ENCODE measurements around the gene CHRNB2.

Gene CHRNB2

GRCh38 chr1:154605534-154605933 lies 38.0 kb downstream of the CHRNB2 start:
- DNase-seq (ENCODE audit: extremely low read depth, insufficient read length), result no peak
- H3K27me3 ChIP-seq (replicated peaks; ENCODE audit: control insufficient read depth, insufficient read depth, low read length), result no peaks in the 10 kb centered on the region
- no peak for TF ChIP-seq CTCF (IDR thresholded peaks at IDR 0.05; ENCODE audit: insufficient read depth, low read length, poor library complexity, severe bottlenecking)
- H3K36me3 ChIP-seq (ENCODE audit: control insufficient read depth, insufficient read depth, low read length), result peaks cover 24% of the 10 kb centered on the region
- H3K4me3 ChIP-seq (replicated peaks; ENCODE audit: low read depth, low read length), result no peak overlapping the region

GRCh38 chr1:154607106-154607608 lies 39.6 kb downstream of the CHRNB2 start:
- no peak for TF ChIP-seq CTCF (IDR thresholded peaks at IDR 0.05; ENCODE audit: insufficient read depth, low read length, poor library complexity, severe bottlenecking)
- peak; percentile 53 for DNase-seq (ENCODE audit: extremely low read depth, insufficient read length)

GRCh38 chr1:154607609-154608396 lies 40.2 kb downstream of the CHRNB2 start, which contains the start of gene ADAR:
TSS of gene ADAR (minus strand) at chr1:154608186. CDS start at chr1:154608006, 180 bp downstream.
- peak; percentile 88 for DNase-seq (ENCODE audit: extremely low read depth, insufficient read length)
- Histone ChIP-seq H3K36me3 (ENCODE audit: control insufficient read depth, insufficient read depth, low read length) (peaks cover 10% of the 10 kb centered on the region), H3K27me3 (replicated peaks; ENCODE audit: control insufficient read depth, insufficient read depth, low read length) (no peaks in the 10 kb centered on the region), H3K4me3 (replicated peaks; ENCODE audit: low read depth, low read length) (peak within 1 kb of the TSS; percentile 88)
- TF ChIP-seq CTCF (IDR thresholded peaks at IDR 0.05; ENCODE audit: insufficient read depth, low read length, poor library complexity, severe bottlenecking), result no peak

More at GRCh38 chr1:154607106-154607608, 39.6 kb downstream of the CHRNB2 start:
- Histone ChIP-seq H3K36me3 (ENCODE audit: control insufficient read depth, insufficient read depth, low read length) (peaks cover 14% of the 10 kb centered on the region), H3K4me3 (replicated peaks; ENCODE audit: low read depth, low read length) (peak overlapping the region; percentile 88), H3K27me3 (replicated peaks; ENCODE audit: control insufficient read depth, insufficient read depth, low read length) (no peaks in the 10 kb centered on the region)

DNA sequence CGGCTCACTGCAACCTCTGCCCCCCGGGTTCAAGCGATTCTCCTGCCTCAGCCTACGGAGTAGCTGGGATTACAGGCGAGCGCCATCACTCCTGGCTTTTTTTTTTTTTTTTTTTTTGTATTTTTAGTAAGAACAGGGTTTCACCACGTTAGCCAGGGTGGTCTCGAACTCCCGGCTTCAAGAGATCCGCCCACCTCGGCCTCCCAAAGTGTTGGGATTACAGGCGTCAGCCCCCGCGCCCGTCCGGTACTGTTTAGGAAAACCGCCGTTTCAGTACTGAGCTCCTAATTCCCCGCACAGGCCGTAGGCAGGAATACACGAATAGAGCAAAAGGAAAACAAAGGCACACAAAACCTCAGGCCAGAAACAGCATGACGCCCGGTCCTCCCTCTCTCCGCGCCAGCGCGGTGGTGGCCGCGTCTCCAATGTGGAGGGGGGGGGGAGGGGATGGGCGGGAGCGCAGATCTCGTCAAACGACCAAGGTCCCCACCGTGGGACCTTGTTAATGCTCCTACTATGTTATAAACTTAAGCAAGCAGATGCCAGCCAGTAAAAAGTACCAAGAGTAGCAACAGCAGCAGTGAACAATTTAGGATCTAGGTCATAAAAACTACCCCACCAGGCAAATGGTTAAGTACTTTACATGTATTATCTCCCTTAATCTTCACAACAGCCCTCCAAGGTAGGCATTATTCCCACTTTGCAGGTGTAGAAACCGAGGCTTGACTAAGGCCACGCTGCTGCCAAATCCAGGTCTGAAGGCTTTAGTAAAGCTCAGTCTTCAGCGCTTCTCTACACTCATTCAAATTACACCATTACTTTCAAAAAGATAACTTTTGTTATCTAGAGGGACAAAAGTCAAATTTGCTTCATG lies 41.1 kb downstream of the CHRNB2 start:
- peaks cover 6% of the 10 kb centered on the region; the same call in 1 of the 2 replicates for H3K36me3 ChIP-seq (ENCODE audit: control insufficient read depth, insufficient read depth, low read length)
- no peak for TF ChIP-seq CTCF (IDR thresholded peaks at IDR 0.05; ENCODE audit: insufficient read depth, low read length, poor library complexity, severe bottlenecking)
- peak overlapping the region; percentile 88 for H3K4me3 ChIP-seq (replicated peaks; ENCODE audit: low read depth, low read length)
- no peaks in the 10 kb centered on the region for H3K27me3 ChIP-seq (replicated peaks; ENCODE audit: control insufficient read depth, insufficient read depth, low read length)
- DNase-seq (ENCODE audit: extremely low read depth, insufficient read length), result peak; percentile 67

GRCh38 chr1:154609398-154610380 lies 42.1 kb downstream of the CHRNB2 start:
- TF ChIP-seq CTCF (IDR thresholded peaks at IDR 0.05; ENCODE audit: insufficient read depth, low read length, poor library complexity, severe bottlenecking), result no peak
- Histone ChIP-seq H3K36me3 (ENCODE audit: control insufficient read depth, insufficient read depth, low read length) (peaks cover 2% of the 10 kb centered on the region; the same call in 1 of the 2 replicates), H3K4me3 (replicated peaks; ENCODE audit: low read depth, low read length) (peak overlapping the region; percentile 88), H3K27me3 (replicated peaks; ENCODE audit: control insufficient read depth, insufficient read depth, low read length) (no peaks in the 10 kb centered on the region)
- peak; percentile 36 for DNase-seq (ENCODE audit: extremely low read depth, insufficient read length)

All from GM06990 (cell line).